ENCODE measurements around the gene DTX4.

DTX4 gene

GRCh38 chr11:59192446-59193020 is 20.6 kb downstream of the DTX4 start:
- no peak for DNase-seq

- DNase-seq, result no peak
Measured at GRCh38 chr11:59193587-59194130, 21.7 kb downstream of the DTX4 start.

GRCh38 chr11:59195586-59195985 is 23.7 kb downstream of the DTX4 start:
- DNase-seq, result no peak

- no peak for DNase-seq
Measured at GRCh38 chr11:59196777-59197176, 24.8 kb downstream of the DTX4 start.

GRCh38 chr11:59197991-59198390 is 26.1 kb downstream of the DTX4 start:
- no peak for DNase-seq

GRCh38 chr11:59198726-59199125 is 26.8 kb downstream of the DTX4 start:
- no peak for DNase-seq

GRCh38 chr11:59199546-59200422 is 27.9 kb downstream of the DTX4 start:
- peak; percentile 19 for DNase-seq

GRCh38 chr11:59200423-59200746 is 28.5 kb downstream of the DTX4 start:
- DNase-seq, result no peak

- DNase-seq, result no peak
Measured at GRCh38 chr11:59201353-59201752, 29.4 kb downstream of the DTX4 start.

- no peak for DNase-seq
Measured at GRCh38 chr11:59204746-59205145, 32.8 kb downstream of the DTX4 start.

GRCh38 chr11:59205648-59206047 is 33.7 kb downstream of the DTX4 start:
- no peak for DNase-seq

- no peak for DNase-seq
Measured at GRCh38 chr11:59206635-59207034, 34.7 kb downstream of the DTX4 start.

- peak; percentile 46 for DNase-seq
Measured at GRCh38 chr11:59207988-59208451, 36.1 kb downstream of the DTX4 start.

GRCh38 chr11:59208956-59209355 is 37.0 kb downstream of the DTX4 start:
- DNase-seq, result no peak

- DNase-seq, result no peak
Measured at GRCh38 chr11:59212222-59212621, 40.3 kb downstream of the DTX4 start.

- no peak for DNase-seq
Measured at GRCh38 chr11:59212744-59213631, 41.1 kb downstream of the DTX4 start, which contains the start of gene MPEG1. TSS of gene MPEG1 (minus strand) at chr11:59212927. CDS start at chr11:59212865, 62 bp downstream.

GRCh38 chr11:59214141-59214893 is 42.4 kb downstream of the DTX4 start:
- no peak for DNase-seq

GRCh38 chr11:59216641-59217564 is 45.0 kb downstream of the DTX4 start:
- peak; percentile 30 for DNase-seq

GRCh38 chr11:59218319-59218718 is 46.4 kb downstream of the DTX4 start:
- no peak for DNase-seq

GRCh38 chr11:59218893-59219292 is 47.0 kb downstream of the DTX4 start:
- DNase-seq, result no peak

GRCh38 chr11:59219836-59220235 is 47.9 kb downstream of the DTX4 start:
- no peak for DNase-seq
